ENCODE results near the gene OCA2. TPM values are rescaled to one million over a fixed set of nuclear protein-coding genes. Genes with fewer than 3 reads are reported as not detected.

The OCA2 gene
- total RNA-seq, 1 experiment from 2014 or later: 0.31 TPM

- H3K4me3 Mint-ChIP-seq: no peak overlapping the region
- Histone ChIP-seq H3K79me2 (ENCODE audit: insufficient read depth, low read length) (no peaks in the 10 kb centered on the region), H3K18ac (ENCODE audit: insufficient read length, low read depth, low read length) (no peak overlapping the region), H4K5ac (ENCODE audit: insufficient read length, low read depth, low read length) (no peak overlapping the region), H2BK5ac (ENCODE audit: insufficient read length, low read length) (no peak overlapping the region), H2BK120ac (ENCODE audit: low read depth, low read length, poor library complexity, severe bottlenecking) (no peak overlapping the region), H4K8ac (replicated peaks; ENCODE audit: insufficient read length, low read depth, low read length) (no peak overlapping the region), H2BK15ac (ENCODE audit: low read depth, low read length) (no peak overlapping the region), H3K9ac (ENCODE audit: extremely low read depth, insufficient read length, low read length) (no peak overlapping the region), H2AK5ac (ENCODE audit: insufficient read length, low read length) (no peak overlapping the region), H3K4me2 (ENCODE audit: insufficient read depth, insufficient read length, low read length) (no peak overlapping the region), H4K20me1 (ENCODE audit: control insufficient read depth, insufficient read depth, insufficient read length) (no peaks in the 10 kb centered on the region), H3K4ac (ENCODE audit: low read depth, low read length) (no peak overlapping the region), H3K14ac (ENCODE audit: insufficient read depth, low read length) (no peak overlapping the region), H3T11ph (ENCODE audit: low read length) (no peak overlapping the region), H3K23ac (ENCODE audit: insufficient read length, low read depth, low read length) (no peak overlapping the region), H3K23me2 (ENCODE audit: insufficient read length, low read depth, low read length, poor library complexity, severe bottlenecking) (no peaks in the 10 kb centered on the region), H2BK20ac (ENCODE audit: low read depth, low read length, poor library complexity, severe bottlenecking) (no peak overlapping the region), H4K91ac (ENCODE audit: insufficient read length, low read depth, low read length) (no peak overlapping the region), H3K79me1 (ENCODE audit: insufficient read depth, low read depth, low read length, poor library complexity, severe bottlenecking) (no peaks in the 10 kb centered on the region), H3K27ac (ENCODE audit: insufficient read length, low read depth, low read length) (no peak overlapping the region), H3K27me3 (ENCODE audit: insufficient read depth, low read length) (no peaks in the 10 kb centered on the region), H2AFZ (ENCODE audit: low read length) (no peak overlapping the region), H3K9me3 (ENCODE audit: control insufficient read depth, low read depth, low read length) (no peaks in the 10 kb centered on the region), H2BK12ac (ENCODE audit: insufficient read length, low read depth, low read length) (no peak overlapping the region), H3K4me1 (ENCODE audit: insufficient read depth, low read length) (no peaks in the 10 kb centered on the region), H3K56ac (ENCODE audit: insufficient read length, low read depth, low read length) (no peak overlapping the region)
- TF ChIP-seq CTCF (conservative IDR thresholded peaks at IDR 0.05): no peak
- DNase-seq: no peak
- H3K36me3 Mint-ChIP-seq (ENCODE audit: insufficient read depth in 1 of 3, low read depth in 3 of 3): no peaks in the 10 kb centered on the region; a peak in 1 of 7 replicates
- no peaks in the 10 kb centered on the region for H3K4me1 Mint-ChIP-seq
- no peak overlapping the region for H3K27ac Mint-ChIP-seq
- no CpG with 5 or more reads among the region's 24 CpGs for WGBS (ENCODE audit: extremely low coverage, insufficient read length, low lambda C conversion rate)
- H3K9me3 Mint-ChIP-seq: peaks cover 0 to 2% of the 10 kb centered on the region in 2 experiments; a peak in 2 of 5 replicates
- H3K27me3 Mint-ChIP-seq (ENCODE audit: low read depth): peaks cover 3% of the 10 kb centered on the region; the same call in 1 of the 2 replicates
Measured at GRCh38 chr15:27970661-27971392, 128.3 kb downstream of the OCA2 start.

Data from H9 (cell line).